HUES48 (cell line): Measurements from ENCODE around the gene TBCCD1.
"Not testable (repeated sequence)": the region's sequence is repeated elsewhere in the genome, so short reads cannot be mapped to it uniquely, and the experiment has no call there.

ENCODE experiments used
- H3K27ac ChIP-seq: one replicate; pipeline ENCODE4 v1.7.0; 2013; ENCODE audit warnings: low read depth, low read length, inconsistent platforms
- H3K27me3 ChIP-seq: 2 replicates; pipeline ENCODE4 v1.6.1; 2013; ENCODE audit warnings: mild to moderate bottlenecking, low read length; ENCODE audit not compliant: control insufficient read depth, insufficient read depth
- H3K36me3 ChIP-seq: 2 replicates; pipeline ENCODE4 v1.6.1; 2013; ENCODE audit warnings: low read length; ENCODE audit not compliant: control insufficient read depth, insufficient read depth
- H3K4me1 ChIP-seq: 2 replicates; pipeline ENCODE4 v1.6.1; 2013; ENCODE audit warnings: mild to moderate bottlenecking, low read length; ENCODE audit not compliant: control insufficient read depth, insufficient read depth
- H3K4me3 ChIP-seq: 2 replicates; pipeline ENCODE4 v1.5.1; 2013; ENCODE audit warnings: mild to moderate bottlenecking, low read depth, low read length
- H3K9ac ChIP-seq: 2 replicates; pipeline ENCODE4 v1.6.1; 2013; ENCODE audit warnings: mild to moderate bottlenecking, low read depth, low read length, moderate library complexity
- H3K9me3 ChIP-seq: 2 replicates; pipeline ENCODE4 v1.6.1; 2013; ENCODE audit warnings: low read length; ENCODE audit not compliant: control insufficient read depth, insufficient read depth

TBCCD1 gene

GRCh38 chr3:186502138-186502948, 64.8 kb downstream of the TBCCD1 start:
- no peak overlapping the region for H3K9ac ChIP-seq
- no peaks in the 10 kb centered on the region for H3K4me1 ChIP-seq
- H3K27me3 ChIP-seq = no peaks in the 10 kb centered on the region
- no peaks in the 10 kb centered on the region for H3K9me3 ChIP-seq
- H3K27ac ChIP-seq = no peak overlapping the region
- H3K4me3 ChIP-seq = no peak overlapping the region
- no peaks in the 10 kb centered on the region for H3K36me3 ChIP-seq

GRCh38 chr3:186499949-186500348, 67.2 kb downstream of the TBCCD1 start:
- not testable (repeated sequence) for H3K4me1 ChIP-seq, H3K27ac ChIP-seq, H3K4me3 ChIP-seq, H3K9ac ChIP-seq, H3K27me3 ChIP-seq, H3K36me3 ChIP-seq, H3K9me3 ChIP-seq

- not testable (repeated sequence) for H3K4me3 ChIP-seq, H3K27ac ChIP-seq, H3K4me1 ChIP-seq, H3K27me3 ChIP-seq, H3K36me3 ChIP-seq, H3K9ac ChIP-seq, H3K9me3 ChIP-seq
Measured at GRCh38 chr3:186498022-186498421, 69.1 kb downstream of the TBCCD1 start.

GRCh38 chr3:186497608-186498007, 69.5 kb downstream of the TBCCD1 start:
- H3K27me3 ChIP-seq = no peaks in the 10 kb centered on the region
- H3K9ac ChIP-seq = no peak overlapping the region
- H3K27ac ChIP-seq = no peak overlapping the region
- H3K9me3 ChIP-seq = no peaks in the 10 kb centered on the region
- H3K4me1 ChIP-seq = no peaks in the 10 kb centered on the region
- no peak overlapping the region for H3K4me3 ChIP-seq
- no peaks in the 10 kb centered on the region for H3K36me3 ChIP-seq

GRCh38 chr3:186496635-186497034, 70.5 kb downstream of the TBCCD1 start:
- H3K4me3 ChIP-seq = no peak overlapping the region
- H3K36me3 ChIP-seq = no peaks in the 10 kb centered on the region
- no peaks in the 10 kb centered on the region for H3K27me3 ChIP-seq
- no peaks in the 10 kb centered on the region for H3K9me3 ChIP-seq
- H3K27ac ChIP-seq = no peak overlapping the region
- H3K9ac ChIP-seq = no peak overlapping the region
- no peaks in the 10 kb centered on the region for H3K4me1 ChIP-seq
